Progenitor cell of endocrine pancreas (in vitro differentiated cells): Measurements from ENCODE around the gene ERBB4. TPM values are rescaled to one million over a fixed set of nuclear protein-coding genes. Genes with fewer than 3 reads are reported as not detected.

Experiments
- DNase-seq: peaks from one replicate; pipeline ENCODE4 v3.0.0; 2021; ENCODE audit warnings: low spot score; ENCODE audit not compliant: unreplicated experiment
- H3K27ac Mint-ChIP-seq: 2 replicates; pipeline ENCODE4 v1.8.0; 2021; ENCODE audit warnings: mild to moderate bottlenecking, moderate library complexity, mixed read lengths
- H3K27me3 Mint-ChIP-seq: 2 replicates; pipeline ENCODE4 v1.8.0; 2021; ENCODE audit warnings: mixed read lengths
- H3K36me3 Mint-ChIP-seq: 2 replicates; pipeline ENCODE4 v1.8.0; 2022; ENCODE audit warnings: mixed read lengths; ENCODE audit not compliant: insufficient read depth
- H3K4me1 Mint-ChIP-seq: 2 replicates; pipeline ENCODE4 v1.8.0; 2021; ENCODE audit warnings: low read depth, mixed read lengths
- H3K4me3 Mint-ChIP-seq: 2 replicates; pipeline ENCODE4 v1.8.0; 2021; ENCODE audit warnings: low read depth, mild to moderate bottlenecking, moderate library complexity, mixed read lengths
- H3K9me3 Mint-ChIP-seq: 2 replicates; pipeline ENCODE4 v1.8.0; 2021; ENCODE audit warnings: low read depth, mixed read lengths
- total RNA-seq: library from RNA; stranded (reverse); gene quantifications from 2 replicates; pipeline ENCODE4 v1.2.1, GENCODE V29; 2021
- TF ChIP-seq, protein P1 (sequence below): fragments of 200-600 bp; sonication (generic); IDR thresholded peaks from one replicate; pipeline ENCODE4 v1.5.0; 2021; ENCODE audit warnings: antibody characterized with exemption, mild to moderate bottlenecking; ENCODE audit not compliant: unreplicated experiment

The ERBB4 gene
- total RNA-seq, 1 donor from 2014 or later = 43.8 TPM

DNA sequence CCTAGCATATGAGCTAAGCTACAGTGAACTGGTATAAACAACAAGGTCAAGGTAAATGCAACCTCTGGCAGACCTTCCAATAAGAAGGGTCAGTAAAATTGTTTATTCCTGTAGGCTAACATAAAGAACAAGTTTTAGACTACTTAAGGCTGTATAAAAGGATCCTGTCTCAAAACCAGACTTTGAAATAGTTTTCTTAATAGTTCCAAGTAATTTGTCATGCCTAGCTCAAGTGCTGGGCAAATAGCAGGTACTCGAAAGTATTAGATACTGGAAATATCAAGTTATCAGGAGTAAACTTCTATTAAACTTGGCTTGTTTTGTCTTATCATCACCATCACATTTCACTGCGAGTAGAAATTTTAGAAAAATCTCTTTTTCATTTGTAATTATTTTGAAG, 1087.0 kb downstream of the ERBB4 start:
- Mint-ChIP-seq H3K9me3 (no peaks in the 10 kb centered on the region), H3K27me3 (no peaks in the 10 kb centered on the region), H3K4me1 (peaks cover 18% of the 10 kb centered on the region), H3K4me3 (no peak overlapping the region), H3K36me3 (no peaks in the 10 kb centered on the region), H3K27ac (no peak overlapping the region)
- no peak for DNase-seq
- TF ChIP-seq, protein P1, sequence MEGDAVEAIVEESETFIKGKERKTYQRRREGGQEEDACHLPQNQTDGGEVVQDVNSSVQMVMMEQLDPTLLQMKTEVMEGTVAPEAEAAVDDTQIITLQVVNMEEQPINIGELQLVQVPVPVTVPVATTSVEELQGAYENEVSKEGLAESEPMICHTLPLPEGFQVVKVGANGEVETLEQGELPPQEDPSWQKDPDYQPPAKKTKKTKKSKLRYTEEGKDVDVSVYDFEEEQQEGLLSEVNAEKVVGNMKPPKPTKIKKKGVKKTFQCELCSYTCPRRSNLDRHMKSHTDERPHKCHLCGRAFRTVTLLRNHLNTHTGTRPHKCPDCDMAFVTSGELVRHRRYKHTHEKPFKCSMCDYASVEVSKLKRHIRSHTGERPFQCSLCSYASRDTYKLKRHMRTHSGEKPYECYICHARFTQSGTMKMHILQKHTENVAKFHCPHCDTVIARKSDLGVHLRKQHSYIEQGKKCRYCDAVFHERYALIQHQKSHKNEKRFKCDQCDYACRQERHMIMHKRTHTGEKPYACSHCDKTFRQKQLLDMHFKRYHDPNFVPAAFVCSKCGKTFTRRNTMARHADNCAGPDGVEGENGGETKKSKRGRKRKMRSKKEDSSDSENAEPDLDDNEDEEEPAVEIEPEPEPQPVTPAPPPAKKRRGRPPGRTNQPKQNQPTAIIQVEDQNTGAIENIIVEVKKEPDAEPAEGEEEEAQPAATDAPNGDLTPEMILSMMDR = no peak

DNA sequence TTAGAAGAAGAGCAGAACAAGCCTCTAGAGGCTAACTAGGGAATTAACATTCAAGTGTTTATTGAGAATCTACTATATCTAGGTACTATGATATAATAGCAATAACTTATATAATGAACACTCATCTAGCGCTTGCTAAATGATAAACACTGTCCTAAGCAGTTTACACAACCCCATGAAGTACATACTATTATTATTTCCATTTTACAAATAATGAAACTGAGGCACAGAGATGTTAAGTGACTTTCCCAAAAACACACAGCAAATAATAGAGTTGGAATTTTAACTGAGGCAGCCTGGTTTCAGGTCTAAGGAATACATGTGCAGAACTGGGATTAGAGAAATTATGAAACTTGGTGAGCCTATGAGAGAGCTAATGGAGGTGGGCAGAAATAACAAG, 1088.8 kb downstream of the ERBB4 start:
- Mint-ChIP-seq H3K9me3 (no peaks in the 10 kb centered on the region), H3K36me3 (no peaks in the 10 kb centered on the region), H3K4me3 (no peak overlapping the region), H3K27ac (no peak overlapping the region), H3K27me3 (no peaks in the 10 kb centered on the region), H3K4me1 (peaks cover 13% of the 10 kb centered on the region)
- TF ChIP-seq, protein P1 = no peak
- no peak for DNase-seq

DNA sequence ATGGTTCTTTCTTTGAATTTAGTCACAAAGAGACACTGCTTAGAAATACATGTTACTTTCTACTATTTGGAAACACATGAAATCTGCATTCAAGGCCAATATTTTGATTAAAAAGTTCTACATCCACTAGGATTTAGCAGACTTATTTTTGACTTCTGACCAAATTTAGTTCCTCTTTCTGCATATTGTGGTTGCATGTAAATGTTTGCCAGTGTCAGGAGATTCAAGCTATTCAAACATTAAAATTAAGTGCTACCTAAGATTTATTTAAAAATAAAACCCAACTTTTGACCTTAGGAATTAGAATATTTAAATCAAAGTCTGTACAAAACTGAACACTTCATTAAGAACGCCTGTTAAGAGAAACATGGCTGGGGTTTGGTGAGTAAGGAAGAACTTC, 1091.1 kb downstream of the ERBB4 start:
- no peaks in the 10 kb centered on the region for H3K9me3 Mint-ChIP-seq
- no peak overlapping the region for H3K27ac Mint-ChIP-seq
- DNase-seq = no peak
- H3K36me3 Mint-ChIP-seq = no peaks in the 10 kb centered on the region
- peaks cover 6% of the 10 kb centered on the region for H3K4me1 Mint-ChIP-seq
- H3K4me3 Mint-ChIP-seq = no peak overlapping the region
- no peaks in the 10 kb centered on the region for H3K27me3 Mint-ChIP-seq
- TF ChIP-seq, protein P1 = no peak

DNA sequence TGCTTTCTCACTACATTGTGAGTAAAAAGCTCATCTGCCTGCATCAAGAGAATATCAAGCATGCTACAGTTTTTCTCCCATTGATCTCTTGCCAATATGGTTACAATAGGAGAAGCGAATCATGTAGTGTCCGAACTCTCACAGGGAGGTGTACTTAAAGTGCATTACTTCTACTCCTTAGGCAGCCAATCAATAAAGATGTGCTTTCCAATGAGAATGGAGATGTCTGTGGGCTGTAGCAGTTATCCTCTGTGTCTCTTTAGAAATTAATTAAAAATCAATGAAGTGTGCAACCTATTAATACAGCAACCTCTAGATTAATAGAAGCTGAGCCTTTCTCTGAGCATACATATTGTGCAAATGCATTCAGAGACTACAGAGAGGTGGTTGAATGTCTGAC, 1098.5 kb downstream of the ERBB4 start:
- H3K4me3 Mint-ChIP-seq = no peak overlapping the region
- TF ChIP-seq, protein P1 = no peak
- peaks cover 7% of the 10 kb centered on the region for H3K4me1 Mint-ChIP-seq
- no peaks in the 10 kb centered on the region for H3K27me3 Mint-ChIP-seq
- no peak overlapping the region for H3K27ac Mint-ChIP-seq
- DNase-seq = no peak
- H3K9me3 Mint-ChIP-seq = no peaks in the 10 kb centered on the region
- no peaks in the 10 kb centered on the region for H3K36me3 Mint-ChIP-seq

DNA sequence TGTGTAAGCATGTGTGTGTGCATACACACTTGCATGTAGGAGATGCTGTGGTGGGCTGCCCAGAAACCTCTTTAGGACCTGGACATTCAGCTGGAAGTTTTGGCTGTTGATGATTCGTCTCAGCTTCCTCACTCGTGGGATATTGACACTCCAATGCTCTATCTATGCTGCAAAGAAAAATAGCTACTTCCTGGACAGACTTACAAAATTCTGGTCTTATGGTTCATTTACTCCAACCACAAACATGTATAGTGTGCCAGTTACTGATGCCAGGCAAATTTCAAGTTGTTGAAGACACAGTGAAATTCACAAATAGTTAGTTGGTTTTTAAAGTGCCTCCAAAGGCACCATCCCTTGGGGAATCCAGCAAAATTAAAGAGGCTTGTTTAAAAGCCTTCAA, 1099.6 kb downstream of the ERBB4 start:
- Mint-ChIP-seq H3K36me3 (no peaks in the 10 kb centered on the region), H3K9me3 (no peaks in the 10 kb centered on the region), H3K27me3 (no peaks in the 10 kb centered on the region), H3K27ac (no peak overlapping the region), H3K4me1 (peaks cover 7% of the 10 kb centered on the region), H3K4me3 (no peak overlapping the region)
- TF ChIP-seq, protein P1 = no peak
- no peak for DNase-seq
